Endothelial cell of umbilical vein (primary cell): Measurements from ENCODE around the gene MEF2C.

Experiments used
- EZH2 ChIP-seq: IDR thresholded peaks from 2 replicates; pipeline ENCODE4 v1.6.1; 2012; ENCODE audit warnings: borderline replicate concordance, low read depth, mild to moderate bottlenecking, moderate library complexity, low read length, inconsistent platforms; ENCODE audit not compliant: severe bottlenecking
- FOS ChIP-seq: IDR thresholded peaks from 2 replicates; pipeline ENCODE4 v1.6.1; 2011; ENCODE audit warnings: mild to moderate bottlenecking, low read length, moderate library complexity, borderline replicate concordance; ENCODE audit not compliant: insufficient read depth
- GATA2 ChIP-seq: IDR thresholded peaks from 2 replicates; pipeline ENCODE4 v1.7.0; 2011; ENCODE audit warnings: low read depth, mild to moderate bottlenecking, moderate library complexity, mixed read lengths, low read length; ENCODE audit not compliant: insufficient read length, insufficient read depth
- JUN ChIP-seq: IDR thresholded peaks from 2 replicates; pipeline ENCODE4 v1.6.1; 2011; ENCODE audit warnings: borderline replicate concordance, low read depth; ENCODE audit not compliant: insufficient read length, insufficient read depth
- MYC ChIP-seq: IDR thresholded peaks from one replicate; pipeline ENCODE4 v1.6.1; 2011; ENCODE audit warnings: mild to moderate bottlenecking, low read depth, low read length
- POLR2A ChIP-seq: IDR thresholded peaks from 2 replicates; pipeline ENCODE4 v1.6.1; 2012; ENCODE audit warnings: low read depth, mild to moderate bottlenecking, control low read depth, low read length
- POLR2AphosphoS5 ChIP-seq: IDR thresholded peaks from 2 replicates; pipeline ENCODE4 v1.6.1; 2012; ENCODE audit warnings: low read depth, mild to moderate bottlenecking, control low read depth, low read length, moderate library complexity; ENCODE audit not compliant: insufficient read depth
- TF ChIP-seq, protein P1 (sequence below), 2 donors: IDR thresholded peaks; 1 replicate in 1 of 2; 2 replicates in 1 of 2; pipeline ENCODE4 v1.5.1; 2011; ENCODE audit warnings: low read length in 2 of 2, mild to moderate bottlenecking in 2 of 2, moderate library complexity in 2 of 2, control low read depth in 1 of 2, inconsistent platforms in 1 of 2, low read depth in 1 of 2; ENCODE audit not compliant: insufficient read depth in 1 of 2; ENCODE audit errors: extremely low read depth in 1 of 2
- TF ChIP-seq, protein P2 (sequence below): IDR thresholded peaks from 2 replicates; pipeline ENCODE4 v1.6.1; 2011; ENCODE audit not compliant: insufficient read depth, insufficient read length

DNA sequence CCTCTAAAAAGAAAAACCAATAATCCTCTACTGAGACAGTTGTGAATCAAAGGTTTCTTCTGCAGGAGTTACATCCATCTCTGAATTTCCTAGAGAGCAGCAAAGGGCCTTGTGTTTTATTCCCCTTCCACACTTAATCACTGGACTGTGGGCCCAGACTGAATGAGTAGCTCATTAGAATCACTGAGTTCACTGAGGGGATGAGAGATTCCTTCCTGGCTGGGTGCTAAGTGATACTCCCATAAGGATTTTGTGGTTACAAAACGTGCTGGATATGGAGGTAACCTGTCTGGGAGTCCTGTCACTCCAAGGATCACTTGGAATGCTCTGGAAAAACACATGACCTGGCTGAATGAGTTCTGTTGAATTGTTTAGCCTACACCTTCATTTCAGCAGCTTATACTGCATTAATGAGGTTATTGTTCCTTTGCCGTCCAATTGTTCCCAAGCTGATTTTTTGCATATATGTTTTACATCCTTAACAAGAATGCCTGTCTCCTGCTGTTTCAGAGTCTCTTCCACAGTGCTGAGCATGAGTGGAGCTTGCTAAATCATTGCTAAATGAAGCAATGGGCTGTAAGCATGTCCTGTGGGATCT is 82.9 kb downstream of the MEF2C start:
- TF ChIP-seq POLR2A (no peak), POLR2AphosphoS5 (no peak), EZH2 (no peak), MYC (no peak), GATA2 (no peak), JUN (no peak), FOS (no peak)
- TF ChIP-seq, protein P1, sequence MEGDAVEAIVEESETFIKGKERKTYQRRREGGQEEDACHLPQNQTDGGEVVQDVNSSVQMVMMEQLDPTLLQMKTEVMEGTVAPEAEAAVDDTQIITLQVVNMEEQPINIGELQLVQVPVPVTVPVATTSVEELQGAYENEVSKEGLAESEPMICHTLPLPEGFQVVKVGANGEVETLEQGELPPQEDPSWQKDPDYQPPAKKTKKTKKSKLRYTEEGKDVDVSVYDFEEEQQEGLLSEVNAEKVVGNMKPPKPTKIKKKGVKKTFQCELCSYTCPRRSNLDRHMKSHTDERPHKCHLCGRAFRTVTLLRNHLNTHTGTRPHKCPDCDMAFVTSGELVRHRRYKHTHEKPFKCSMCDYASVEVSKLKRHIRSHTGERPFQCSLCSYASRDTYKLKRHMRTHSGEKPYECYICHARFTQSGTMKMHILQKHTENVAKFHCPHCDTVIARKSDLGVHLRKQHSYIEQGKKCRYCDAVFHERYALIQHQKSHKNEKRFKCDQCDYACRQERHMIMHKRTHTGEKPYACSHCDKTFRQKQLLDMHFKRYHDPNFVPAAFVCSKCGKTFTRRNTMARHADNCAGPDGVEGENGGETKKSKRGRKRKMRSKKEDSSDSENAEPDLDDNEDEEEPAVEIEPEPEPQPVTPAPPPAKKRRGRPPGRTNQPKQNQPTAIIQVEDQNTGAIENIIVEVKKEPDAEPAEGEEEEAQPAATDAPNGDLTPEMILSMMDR (IDR thresholded peaks at IDR 0.05; ENCODE audit: extremely low read depth in 1 of 2, insufficient read depth in 1 of 2, low read depth in 1 of 2, low read length in 2 of 2), result no peak
- TF ChIP-seq, protein P2, sequence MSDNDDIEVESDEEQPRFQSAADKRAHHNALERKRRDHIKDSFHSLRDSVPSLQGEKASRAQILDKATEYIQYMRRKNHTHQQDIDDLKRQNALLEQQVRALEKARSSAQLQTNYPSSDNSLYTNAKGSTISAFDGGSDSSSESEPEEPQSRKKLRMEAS, result no peak
